NCI-H226 (cell line): ENCODE results near the gene PNCK.
"Not testable (repeated sequence)": the region's sequence is repeated elsewhere in the genome, so short reads cannot be mapped to it uniquely, and the experiment has no call there.

Experiments used
- DNase-seq: peaks from one replicate; pipeline ENCODE4 v3.0.0-alpha.2; 2015

PNCK gene

DNA sequence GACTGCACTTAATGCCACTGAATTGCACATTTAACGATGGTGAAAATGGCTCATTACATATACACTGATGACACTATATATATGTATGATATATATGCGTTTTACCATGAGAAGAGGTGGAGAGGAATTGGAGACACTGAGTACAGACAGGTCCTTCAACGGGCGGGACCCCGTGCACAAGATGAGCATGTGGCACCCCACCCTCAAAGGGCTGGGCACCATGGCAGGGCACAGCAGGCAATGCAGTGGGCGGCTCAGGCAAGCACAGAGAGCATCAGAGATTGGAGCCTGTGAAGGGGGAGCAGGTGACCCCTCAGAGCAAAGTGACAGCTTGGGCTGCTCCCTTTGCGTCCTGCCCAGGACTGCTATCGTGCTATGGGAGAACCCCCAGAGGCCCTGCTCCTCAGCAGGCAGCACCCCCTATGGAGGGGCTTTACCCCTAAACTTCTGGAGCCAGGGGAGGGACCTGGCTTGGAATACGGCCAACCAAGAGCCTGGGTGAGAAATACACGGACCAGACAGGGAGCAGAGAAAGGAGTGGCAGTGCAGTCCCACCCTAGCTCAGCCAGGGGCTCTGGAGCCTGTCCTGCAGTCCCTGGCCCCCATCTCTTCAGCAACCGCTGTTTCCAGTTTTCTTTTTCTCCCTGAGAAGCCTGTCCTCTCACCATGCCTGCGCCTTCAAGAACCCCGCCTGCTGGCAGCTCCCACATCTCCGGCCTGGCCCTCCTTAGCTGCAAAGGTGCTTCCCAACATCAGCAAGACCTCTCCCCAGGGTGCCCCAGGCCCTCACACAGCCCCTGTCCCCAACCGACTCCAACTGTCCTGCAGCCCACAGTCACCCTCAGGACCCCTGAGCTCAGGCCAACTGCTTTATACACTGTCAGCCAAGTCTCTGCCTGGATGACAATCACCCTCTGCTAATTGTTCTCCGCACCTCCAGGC is 24.6 kb upstream of the PNCK start:
- DNase-seq: no peak

DNA sequence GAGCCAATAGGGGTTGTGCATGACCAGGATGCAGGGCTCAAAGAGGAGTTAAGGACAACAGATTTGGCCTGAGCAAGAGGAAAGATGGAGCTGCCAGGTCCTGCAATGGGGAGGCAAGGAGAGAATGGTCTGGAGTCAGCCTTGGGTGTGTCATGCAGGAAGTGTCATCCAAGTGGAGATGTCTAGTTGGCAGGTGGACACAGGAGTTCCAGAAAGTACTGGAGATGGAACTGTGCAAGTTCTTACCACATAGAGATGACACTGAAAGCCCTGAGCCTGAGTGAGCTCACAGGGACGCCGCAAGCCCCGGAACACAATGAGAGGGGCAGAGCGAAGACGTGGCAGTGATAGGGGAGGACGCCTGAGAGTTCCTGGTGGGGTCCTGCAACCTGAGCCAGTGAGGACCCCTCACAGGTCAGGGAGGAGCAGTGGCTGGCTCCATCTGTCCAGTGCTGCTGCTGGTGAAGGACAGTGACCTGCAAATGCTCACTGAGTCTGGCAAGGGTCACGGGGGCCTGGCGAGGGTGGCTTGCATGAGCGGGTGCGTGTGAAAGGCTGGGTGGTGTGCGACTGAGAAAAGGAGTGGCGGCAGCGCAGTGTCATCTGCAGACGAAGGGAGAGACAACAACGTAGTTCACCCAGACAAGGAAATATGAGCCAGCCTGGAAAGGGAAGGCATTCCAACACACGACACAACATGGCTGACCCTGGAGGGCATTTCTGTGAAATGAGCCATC is 23.5 kb upstream of the PNCK start:
- not testable (repeated sequence) for DNase-seq

DNA sequence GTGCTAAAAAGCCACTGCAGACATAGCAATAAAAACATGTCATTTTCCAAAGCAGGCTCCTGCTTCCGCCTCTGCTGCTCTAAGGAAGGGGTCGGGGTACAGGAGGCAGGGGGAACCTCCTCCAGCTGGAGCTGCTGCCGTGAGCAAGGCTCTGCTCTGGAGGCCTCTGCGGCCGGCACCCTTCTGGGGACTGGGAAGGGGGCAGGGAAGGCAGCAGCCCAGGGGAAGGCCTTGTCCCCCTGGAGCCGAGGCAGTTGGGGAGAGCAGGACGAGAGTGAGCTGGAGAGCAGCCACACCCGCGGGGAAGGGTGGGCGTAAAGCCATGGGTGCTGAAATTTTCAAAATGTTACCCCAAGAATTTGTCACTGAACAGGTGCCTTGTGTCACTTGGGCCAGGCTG is 22.9 kb upstream of the PNCK start:
- DNase-seq: not testable (repeated sequence)

DNA sequence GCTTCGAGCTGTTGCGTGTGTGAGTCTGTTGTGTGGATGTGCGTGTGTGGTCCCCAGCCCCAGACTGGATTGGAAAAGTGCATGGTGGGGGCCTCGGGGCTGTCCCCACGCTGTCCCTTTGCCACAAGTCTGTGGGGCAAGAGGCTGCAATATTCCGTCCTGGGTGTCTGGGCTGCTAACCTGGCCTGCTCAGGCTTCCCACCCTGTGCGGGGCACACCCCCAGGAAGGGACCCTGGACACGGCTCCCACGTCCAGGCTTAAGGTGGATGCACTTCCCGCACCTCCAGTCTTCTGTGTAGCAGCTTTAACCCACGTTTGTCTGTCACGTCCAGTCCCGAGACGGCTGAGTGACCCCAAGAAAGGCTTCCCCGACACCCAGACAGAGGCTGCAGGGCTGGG is 22.5 kb upstream of the PNCK start:
- no peak for DNase-seq

DNA sequence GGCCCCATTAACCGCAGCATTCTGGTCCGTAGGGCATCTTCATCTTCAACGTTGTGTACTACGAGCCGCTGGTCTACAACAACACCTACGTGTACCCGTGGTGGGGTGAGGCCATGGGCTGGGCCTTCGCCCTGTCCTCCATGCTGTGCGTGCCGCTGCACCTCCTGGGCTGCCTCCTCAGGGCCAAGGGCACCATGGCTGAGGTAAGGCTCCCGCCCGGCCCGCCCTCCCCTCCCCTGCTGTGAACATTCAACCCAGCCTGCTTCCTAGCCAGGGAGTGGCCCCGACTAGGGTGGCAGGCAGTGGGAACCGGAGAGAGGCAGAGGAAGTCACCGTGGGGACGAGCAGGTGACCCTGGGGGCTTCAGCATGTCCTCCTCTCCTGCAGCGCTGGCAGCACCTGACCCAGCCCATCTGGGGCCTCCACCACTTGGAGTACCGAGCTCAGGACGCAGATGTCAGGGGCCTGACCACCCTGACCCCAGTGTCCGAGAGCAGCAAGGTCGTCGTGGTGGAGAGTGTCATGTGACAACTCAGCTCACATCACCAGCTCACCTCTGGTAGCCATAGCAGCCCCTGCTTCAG is 21.2 kb upstream of the PNCK start:
- no peak for DNase-seq

DNA sequence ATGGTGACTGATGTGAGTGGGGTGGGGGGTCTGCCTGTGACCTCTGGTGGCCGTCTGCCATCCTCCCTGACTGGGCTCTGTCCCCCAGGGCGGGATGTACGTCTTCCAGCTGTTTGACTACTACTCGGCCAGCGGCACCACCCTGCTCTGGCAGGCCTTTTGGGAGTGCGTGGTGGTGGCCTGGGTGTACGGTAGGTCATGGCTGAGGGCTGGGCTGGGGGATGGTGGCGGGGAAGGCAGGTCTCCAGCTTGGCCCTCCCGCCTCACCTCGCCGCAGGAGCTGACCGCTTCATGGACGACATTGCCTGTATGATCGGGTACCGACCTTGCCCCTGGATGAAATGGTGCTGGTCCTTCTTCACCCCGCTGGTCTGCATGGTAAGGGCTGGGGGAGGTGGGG is 20.6 kb upstream of the PNCK start:
- DNase-seq: not testable (repeated sequence)

DNA sequence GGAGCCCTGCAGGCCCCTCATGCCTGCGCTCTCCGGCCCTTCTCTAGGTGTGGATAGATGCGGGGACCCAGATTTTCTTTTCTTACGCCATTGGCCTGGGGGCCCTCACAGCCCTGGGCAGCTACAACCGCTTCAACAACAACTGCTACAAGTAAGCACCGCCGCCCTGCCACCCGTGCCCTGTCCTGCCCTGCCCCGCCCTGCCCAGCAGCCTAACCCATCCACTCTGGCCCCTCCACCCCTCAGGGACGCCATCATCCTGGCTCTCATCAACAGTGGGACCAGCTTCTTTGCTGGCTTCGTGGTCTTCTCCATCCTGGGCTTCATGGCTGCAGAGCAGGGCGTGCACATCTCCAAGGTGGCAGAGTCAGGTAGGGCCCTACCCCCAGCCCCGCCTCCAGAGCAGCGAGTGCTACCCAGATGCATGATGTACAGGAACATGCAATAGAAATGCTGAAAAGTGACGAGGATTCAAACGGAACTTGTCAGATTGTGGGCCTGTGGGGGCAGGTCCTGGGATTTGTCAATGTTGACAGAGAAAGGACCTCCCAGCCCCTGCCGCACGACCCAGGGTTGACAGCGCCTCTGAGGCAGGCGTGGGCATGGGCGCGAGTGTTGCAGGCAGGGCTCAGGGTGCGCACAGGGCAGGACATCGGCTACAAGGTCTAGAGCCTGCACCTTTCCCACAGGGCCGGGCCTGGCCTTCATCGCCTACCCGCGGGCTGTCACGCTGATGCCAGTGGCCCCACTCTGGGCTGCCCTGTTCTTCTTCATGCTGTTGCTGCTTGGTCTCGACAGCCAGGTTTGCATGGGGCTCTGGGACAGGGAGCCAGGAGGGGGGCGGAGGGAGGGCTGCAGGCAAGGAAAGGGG is 19.8 kb upstream of the PNCK start:
- no peak for DNase-seq

DNA sequence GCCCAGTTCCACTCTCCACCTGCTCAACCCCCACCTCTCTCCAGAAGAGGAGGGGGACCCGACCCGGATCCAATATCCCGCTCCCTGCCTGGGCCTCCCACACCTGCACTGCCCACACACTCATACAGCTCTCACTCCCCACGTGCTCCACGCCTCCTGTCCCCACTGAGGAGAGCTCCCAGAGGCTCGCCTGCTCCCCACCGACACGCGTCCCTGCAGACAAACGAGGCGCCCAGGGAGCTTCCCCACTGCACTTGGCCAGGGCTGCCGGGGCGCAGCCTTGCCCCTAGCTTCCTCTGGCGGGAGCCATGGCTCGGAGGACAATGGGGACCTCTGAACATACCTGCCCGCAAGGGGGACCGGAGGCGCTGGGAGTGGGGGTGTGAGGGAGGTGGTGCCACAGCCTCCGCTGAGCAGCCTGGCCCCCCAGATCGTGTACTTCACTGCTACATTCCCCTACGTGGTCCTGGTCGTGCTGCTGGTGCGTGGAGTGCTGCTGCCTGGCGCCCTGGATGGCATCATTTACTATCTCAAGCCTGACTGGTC is 19.1 kb upstream of the PNCK start:
- DNase-seq: no peak

DNA sequence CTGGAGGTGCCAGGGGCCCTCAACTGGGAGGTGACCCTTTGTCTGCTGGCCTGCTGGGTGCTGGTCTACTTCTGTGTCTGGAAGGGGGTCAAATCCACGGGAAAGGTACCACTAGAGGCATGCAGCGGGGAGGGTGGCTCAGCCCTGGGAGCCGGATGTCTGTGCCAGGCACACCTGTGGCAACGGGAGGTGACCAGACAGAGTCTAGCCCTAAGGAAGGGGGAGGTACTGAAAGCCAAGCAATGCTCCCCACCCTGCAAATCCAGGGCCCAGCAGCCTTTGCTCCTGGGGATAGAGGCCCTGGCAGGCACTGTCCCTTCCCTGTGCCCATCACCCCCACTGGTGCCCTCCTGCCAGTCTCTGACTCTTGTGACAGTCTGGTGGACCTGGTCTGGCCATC is 18.4 kb upstream of the PNCK start:
- DNase-seq: no peak

DNA sequence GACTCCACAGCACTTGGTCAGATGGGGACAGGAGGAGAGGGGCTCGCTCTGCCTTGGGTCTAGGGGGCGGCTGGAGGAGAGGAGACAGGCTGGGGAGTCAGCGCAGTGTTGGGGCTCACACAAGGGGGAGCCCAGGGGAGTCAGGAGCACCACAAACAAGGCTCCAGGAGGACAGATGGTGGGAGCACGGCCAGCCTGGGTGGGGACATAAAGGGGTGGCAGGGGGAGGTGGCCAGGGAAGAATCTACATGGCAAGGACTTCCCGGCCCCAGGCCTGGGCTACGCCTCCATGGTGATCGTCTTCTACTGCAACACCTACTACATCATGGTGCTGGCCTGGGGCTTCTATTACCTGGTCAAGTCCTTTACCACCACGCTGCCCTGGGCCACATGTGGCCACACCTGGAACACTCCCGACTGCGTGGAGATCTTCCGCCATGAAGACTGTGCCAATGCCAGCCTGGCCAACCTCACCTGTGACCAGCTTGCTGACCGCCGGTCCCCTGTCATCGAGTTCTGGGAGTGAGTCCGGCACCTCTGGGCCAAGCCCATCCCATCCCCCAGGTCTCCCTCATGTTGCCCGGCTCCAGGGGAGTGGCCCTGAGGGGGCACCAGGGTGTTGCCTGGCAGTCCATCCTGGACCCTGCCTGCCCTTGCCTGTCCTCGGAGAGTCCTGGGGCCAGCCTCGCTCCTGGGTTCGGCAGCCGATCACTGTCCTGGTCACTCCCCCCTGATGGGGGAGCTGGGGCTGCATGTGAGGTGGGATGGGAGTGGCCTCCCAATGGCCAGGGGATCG is 17.6 kb upstream of the PNCK start:
- DNase-seq: not testable (repeated sequence)

DNA sequence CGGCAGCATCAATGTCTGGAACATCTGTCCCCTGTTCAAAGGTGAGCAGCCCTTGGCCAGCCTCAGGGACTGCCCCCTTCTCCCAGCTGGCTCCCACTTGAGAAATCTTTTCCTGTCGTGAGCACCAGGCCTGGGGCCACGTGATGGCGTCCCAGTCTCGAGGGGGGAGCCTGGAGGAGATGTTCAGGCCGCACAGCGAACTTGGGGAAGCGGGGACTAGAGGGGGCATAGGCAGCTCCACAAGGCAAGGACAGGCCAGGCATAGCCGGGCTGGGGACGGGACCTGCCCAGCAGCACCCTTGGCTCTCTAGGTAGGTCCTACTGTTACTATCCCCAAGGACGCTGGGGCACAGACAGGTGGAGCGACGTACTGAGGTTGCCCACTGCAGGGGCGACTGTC is 16.9 kb upstream of the PNCK start:
- DNase-seq: no peak

DNA sequence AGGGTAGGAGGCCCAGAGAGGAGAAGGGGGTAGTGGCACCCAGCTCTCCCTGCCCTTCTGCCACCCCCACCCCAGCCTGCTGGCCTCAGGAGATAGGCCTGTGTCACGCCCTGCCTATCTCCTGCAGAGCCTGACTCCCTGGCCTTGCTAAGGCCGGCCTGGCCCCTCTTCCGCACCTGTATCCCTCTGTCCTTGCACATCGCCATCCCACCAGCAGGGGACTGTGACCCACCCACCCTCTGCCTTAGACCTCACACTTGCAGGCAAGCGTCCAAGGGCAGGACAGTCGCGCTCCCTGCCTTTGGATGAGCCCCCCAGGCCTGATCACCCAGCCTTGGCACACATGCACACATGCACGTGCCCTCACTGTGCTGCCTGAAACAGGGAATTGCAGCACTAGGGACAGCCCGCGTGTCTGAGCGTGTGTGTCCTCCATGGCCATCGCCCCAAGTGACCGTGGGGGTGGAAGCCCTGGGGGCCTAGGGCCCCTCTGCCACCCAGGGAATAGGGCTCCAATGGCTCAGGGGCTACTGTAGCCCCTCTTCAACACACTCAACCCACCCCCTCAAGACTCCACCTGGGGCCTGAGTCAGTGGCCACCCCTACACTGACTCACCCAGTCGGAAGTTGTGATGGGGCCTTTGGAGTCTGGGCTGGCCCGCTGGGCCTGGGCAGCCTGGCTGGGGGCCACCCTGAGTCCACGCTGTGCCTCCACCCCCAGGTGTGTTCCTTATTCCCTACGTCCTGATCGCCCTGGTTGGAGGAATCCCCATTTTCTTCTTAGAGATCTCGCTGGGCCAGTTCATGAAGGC is 16.2 kb upstream of the PNCK start:
- DNase-seq: peak; percentile 15

DNA sequence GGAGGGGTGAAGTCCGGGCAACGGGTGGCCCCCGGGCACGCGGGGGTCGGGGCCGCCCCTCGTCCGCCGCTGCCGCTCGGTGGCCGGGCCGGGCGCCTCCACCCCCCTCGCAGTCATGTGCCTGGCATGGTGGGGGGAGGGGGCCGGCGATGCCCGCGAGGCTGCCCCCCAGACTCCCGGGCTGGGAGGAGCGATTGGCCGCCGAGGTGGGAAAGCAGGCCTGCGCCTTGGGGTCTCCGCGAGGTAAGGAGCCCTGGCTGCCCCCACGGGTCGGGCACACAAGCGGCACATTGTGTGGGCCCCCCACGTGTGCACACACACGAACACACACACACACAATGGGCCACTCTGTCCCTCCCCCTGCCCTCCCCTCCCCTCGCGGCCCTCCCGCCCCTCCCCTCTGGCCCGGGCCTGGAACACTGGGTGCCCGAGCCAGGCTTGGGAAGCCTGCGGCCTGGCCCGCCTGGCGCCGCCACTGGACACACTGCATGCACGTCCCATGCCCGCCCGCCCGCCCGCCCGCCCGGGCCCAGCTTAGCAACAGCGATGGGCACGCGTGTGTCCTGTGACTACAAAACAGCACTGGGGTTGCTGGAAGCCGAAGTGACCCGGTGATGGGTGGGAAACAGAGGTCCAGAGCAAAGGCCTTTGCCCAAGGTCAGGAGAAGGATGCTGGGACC is 15.4 kb upstream of the PNCK start:
- DNase-seq: no peak

DNA sequence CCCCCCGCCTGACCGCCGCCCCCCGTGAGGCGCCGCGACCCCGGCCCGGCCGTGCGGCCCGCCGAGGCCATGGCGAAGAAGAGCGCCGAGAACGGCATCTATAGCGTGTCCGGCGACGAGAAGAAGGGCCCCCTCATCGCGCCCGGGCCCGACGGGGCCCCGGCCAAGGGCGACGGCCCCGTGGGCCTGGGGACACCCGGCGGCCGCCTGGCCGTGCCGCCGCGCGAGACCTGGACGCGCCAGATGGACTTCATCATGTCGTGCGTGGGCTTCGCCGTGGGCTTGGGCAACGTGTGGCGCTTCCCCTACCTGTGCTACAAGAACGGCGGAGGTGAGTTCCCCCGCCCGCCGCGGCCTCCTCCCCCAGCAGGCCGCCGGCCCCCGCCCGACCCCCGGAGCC is 14.9 kb upstream of the PNCK start:
- no peak for DNase-seq

DNA sequence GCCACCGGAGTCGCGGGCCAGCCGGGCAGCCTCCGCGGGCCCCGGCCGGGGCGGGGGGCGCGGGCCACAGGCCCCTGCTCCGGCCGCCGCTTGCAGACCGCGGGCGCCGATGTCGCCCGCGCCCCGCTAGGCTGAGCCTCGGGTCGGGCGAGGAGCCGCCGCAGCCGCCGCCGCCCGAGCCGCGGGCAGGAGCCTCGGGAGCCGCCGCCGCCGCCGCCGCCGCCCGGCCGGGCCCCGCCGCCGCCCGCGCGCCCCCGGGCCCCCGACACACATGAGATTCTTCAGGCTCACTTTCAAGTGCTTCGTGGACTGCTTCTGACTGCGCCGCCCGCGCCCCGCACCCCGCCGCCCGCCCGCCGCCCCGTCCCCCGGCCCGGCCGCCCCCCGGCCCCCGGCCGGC is 14.5 kb upstream of the PNCK start:
- no peak for DNase-seq

DNA sequence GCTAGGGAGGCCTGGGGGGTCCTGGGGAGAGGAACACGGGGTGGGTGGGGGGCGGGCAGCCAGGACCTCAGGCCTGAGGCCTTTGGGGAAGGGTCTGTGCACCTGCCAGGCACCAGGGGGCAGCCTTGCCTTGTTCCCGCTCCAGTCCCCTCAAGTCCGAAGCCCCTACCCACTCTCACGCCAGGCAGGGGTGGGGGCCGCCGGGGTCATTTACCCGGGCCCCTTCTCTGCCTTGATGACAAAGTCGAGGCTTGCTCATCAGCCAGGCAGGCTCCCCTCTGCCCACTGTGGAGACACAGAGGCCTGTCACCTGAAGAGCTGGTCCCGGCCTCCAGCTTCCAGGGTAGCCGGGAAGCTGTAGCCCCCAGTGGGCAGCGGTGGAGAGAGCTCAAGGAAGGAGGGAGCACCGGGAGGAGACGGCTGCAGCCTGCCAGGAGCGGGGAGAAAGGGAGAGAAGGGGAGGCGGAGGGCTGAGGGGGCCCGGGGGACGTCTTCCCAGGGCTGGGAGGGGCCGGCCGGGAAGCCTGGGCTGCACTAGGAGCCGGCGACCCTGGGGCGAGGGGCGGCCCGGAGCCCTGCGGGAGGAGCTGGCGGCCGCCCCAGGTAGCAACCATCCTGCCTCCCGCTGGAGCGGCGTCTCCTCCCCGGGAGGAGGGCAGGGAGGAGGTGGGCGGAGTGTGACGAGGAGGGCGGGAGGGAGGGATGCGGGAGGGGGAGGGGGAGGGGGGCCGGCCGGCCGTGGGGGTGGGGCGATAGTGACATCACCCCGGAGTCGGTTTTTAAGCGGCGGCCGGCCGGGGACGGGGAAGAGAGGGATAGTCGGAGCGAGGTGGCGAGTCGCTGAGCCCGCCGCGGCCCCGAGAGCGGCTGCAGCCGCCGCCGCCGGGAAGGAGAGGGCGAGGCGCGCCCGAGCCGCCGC is 13.8 kb upstream of the PNCK start, which contains the start of gene SLC6A8:
Gene SLC6A8, plus strand, starts transcription at position 806 of the 919 bp plus-strand sequence. CDS start 649 bp downstream, outside the sequence.
- DNase-seq: peak; percentile 41

DNA sequence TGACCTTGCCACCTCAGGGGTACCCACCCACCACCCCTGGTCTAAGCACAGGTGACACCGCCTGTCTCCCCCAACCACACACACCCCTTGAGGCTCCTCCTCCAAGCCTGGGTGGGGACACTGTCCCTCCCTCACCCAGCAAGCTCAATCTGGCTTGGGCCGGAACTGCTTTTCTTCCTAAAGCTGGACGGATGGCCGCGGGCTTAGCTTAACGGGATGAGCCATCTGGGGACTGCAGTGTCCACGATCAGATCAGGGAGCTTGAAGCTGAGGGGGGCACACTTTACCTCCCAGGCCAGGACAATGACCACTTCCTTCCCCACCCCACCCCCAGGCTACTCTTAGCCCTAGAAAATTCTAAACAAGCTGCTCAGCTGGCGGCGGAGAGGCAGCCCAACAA is 13.1 kb upstream of the PNCK start:
- DNase-seq: no peak

DNA sequence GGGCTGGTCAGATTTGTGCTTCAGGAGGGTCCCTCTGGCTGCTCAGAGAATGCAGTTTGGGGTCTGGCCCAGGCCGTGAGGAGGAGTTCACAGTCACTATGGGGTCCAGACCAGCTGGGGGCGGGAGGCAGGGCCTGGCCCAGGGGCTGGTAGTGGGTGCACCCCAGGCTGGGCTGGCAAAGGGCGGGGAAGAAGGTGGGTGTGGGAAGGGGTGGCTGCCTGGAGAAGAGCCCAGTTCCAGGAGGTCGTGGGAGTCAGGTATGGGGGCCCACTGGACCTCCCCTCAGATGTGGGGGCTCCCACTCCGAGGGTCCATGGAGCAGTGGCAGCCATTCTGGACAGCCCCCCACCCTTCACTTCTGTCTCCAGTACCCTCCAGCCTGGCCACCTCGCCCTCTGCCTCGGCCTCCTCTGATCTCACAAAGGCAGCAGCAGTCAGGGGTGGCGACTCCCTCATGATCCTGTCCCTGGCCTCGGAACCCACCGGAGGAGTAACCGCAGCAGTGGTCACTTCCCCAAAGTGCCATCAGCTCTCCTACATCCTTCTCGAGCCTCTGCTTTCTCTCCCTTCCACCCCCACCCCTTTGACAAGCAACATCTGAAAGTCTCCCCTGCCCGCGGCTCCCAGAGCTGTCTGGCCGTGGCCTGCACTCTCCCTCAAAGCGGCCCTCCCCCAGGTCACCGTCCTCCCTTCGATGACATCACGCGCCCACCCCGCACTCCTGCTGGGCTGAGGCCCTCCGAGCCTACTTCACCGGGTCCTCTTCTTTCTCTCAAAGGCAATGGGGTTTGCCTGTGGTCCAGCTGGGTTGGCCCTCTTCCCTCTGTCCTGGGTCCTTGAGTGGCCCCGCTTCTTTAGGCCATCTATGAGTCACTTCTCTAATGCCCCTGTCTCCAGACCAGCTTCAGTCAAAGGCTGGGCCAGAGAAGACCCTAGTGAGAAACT is 12.4 kb upstream of the PNCK start:
- DNase-seq: no peak
